ENCODE measurements around the gene SORCS3.

SORCS3 gene

GRCh38 chr10:105017116-105017515 is 376.0 kb downstream of the SORCS3 start:
- DNase-seq (ENCODE audit: low spot score), result no peak

GRCh38 chr10:105017691-105018090 is 376.6 kb downstream of the SORCS3 start:
- no peak for DNase-seq (ENCODE audit: low spot score)

- DNase-seq (ENCODE audit: low spot score), result no peak
Observed at GRCh38 chr10:105023211-105024111, 382.4 kb downstream of the SORCS3 start.

GRCh38 chr10:105024184-105024583 is 383.1 kb downstream of the SORCS3 start:
- DNase-seq (ENCODE audit: low spot score), result no peak

- no peak for DNase-seq (ENCODE audit: low spot score)
Observed at GRCh38 chr10:105025092-105025491, 384.0 kb downstream of the SORCS3 start.

GRCh38 chr10:105026566-105026965 is 385.5 kb downstream of the SORCS3 start:
- no peak for DNase-seq (ENCODE audit: low spot score)

GRCh38 chr10:105029286-105029685 is 388.2 kb downstream of the SORCS3 start:
- no peak for DNase-seq (ENCODE audit: low spot score)

- no peak for DNase-seq (ENCODE audit: low spot score)
Observed at GRCh38 chr10:105037022-105037421, 395.9 kb downstream of the SORCS3 start.

GRCh38 chr10:105041956-105042355 is 400.9 kb downstream of the SORCS3 start:
- no peak for DNase-seq (ENCODE audit: low spot score)

GRCh38 chr10:105042906-105043552 is 401.9 kb downstream of the SORCS3 start:
- no peak for DNase-seq (ENCODE audit: low spot score)

- no peak for DNase-seq (ENCODE audit: low spot score)
Observed at GRCh38 chr10:105044902-105045301, 403.8 kb downstream of the SORCS3 start.

GRCh38 chr10:105056413-105056812 is 415.3 kb downstream of the SORCS3 start:
- no peak for DNase-seq (ENCODE audit: low spot score)

- no peak for DNase-seq (ENCODE audit: low spot score)
Observed at GRCh38 chr10:105062951-105063350, 421.9 kb downstream of the SORCS3 start.

- no peak for DNase-seq (ENCODE audit: low spot score)
Observed at GRCh38 chr10:105063796-105064195, 422.7 kb downstream of the SORCS3 start.

- DNase-seq (ENCODE audit: low spot score), result no peak
Observed at GRCh38 chr10:105068497-105068896, 427.4 kb downstream of the SORCS3 start.

GRCh38 chr10:105070249-105070648 is 429.2 kb downstream of the SORCS3 start:
- DNase-seq (ENCODE audit: low spot score), result no peak

GRCh38 chr10:105070952-105071351 is 429.9 kb downstream of the SORCS3 start:
- no peak for DNase-seq (ENCODE audit: low spot score)

- DNase-seq (ENCODE audit: low spot score), result no peak
Observed at GRCh38 chr10:105071980-105072379, 430.9 kb downstream of the SORCS3 start.

GRCh38 chr10:105073999-105074398 is 432.9 kb downstream of the SORCS3 start:
- no peak for DNase-seq (ENCODE audit: low spot score)

- no peak for DNase-seq (ENCODE audit: low spot score)
Observed at GRCh38 chr10:105075031-105075430, 433.9 kb downstream of the SORCS3 start.

- no peak for DNase-seq (ENCODE audit: low spot score)
Observed at GRCh38 chr10:105085980-105086379, 444.9 kb downstream of the SORCS3 start.

- no peak for DNase-seq (ENCODE audit: low spot score)
Observed at GRCh38 chr10:105094048-105094447, 453.0 kb downstream of the SORCS3 start.

GRCh38 chr10:105096316-105096715 is 455.2 kb downstream of the SORCS3 start:
- no peak for DNase-seq (ENCODE audit: low spot score)
